ENCODE data around the gene LIN54.
"Not testable (repeated sequence)": the region's sequence is repeated elsewhere in the genome, so short reads cannot be mapped to it uniquely, and the experiment has no call there.

LIN54 gene

GRCh38 chr4:82947498-82947897 is 63.1 kb downstream of the LIN54 start:
- DNase-seq (ENCODE audit: low read depth), result no peak
- H3K4me3 ChIP-seq (ENCODE audit: low read depth, low read length), result no peak overlapping the region
- TF ChIP-seq, protein P1, sequence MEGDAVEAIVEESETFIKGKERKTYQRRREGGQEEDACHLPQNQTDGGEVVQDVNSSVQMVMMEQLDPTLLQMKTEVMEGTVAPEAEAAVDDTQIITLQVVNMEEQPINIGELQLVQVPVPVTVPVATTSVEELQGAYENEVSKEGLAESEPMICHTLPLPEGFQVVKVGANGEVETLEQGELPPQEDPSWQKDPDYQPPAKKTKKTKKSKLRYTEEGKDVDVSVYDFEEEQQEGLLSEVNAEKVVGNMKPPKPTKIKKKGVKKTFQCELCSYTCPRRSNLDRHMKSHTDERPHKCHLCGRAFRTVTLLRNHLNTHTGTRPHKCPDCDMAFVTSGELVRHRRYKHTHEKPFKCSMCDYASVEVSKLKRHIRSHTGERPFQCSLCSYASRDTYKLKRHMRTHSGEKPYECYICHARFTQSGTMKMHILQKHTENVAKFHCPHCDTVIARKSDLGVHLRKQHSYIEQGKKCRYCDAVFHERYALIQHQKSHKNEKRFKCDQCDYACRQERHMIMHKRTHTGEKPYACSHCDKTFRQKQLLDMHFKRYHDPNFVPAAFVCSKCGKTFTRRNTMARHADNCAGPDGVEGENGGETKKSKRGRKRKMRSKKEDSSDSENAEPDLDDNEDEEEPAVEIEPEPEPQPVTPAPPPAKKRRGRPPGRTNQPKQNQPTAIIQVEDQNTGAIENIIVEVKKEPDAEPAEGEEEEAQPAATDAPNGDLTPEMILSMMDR (IDR thresholded peaks at IDR 0.05; ENCODE audit: low read depth, low read length, missing control alignments), result no peak

DNA sequence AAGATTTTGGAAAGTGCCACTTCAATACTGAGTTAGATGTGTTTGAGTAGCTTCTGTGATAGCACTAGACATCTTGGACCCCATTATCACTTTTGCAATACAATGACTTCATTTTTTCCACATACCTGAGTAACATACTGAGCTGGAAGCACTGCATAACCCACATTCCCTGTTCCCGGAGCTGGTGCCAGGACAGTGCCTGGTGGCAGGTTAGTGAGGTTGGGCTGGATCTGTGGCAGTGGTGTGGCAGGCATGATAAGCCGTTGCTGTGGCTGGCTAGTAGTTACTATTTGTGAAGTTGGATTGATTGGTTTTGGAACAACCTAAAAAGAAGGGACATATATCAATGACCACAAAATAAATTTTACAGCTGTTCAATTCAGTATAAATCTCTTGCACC is 71.2 kb downstream of the LIN54 start:
- no peak for DNase-seq (ENCODE audit: low read depth)
- TF ChIP-seq, protein P1 (IDR thresholded peaks at IDR 0.05; ENCODE audit: low read depth, low read length, missing control alignments), result no peak
- H3K4me3 ChIP-seq (ENCODE audit: low read depth, low read length), result no peak overlapping the region

DNA sequence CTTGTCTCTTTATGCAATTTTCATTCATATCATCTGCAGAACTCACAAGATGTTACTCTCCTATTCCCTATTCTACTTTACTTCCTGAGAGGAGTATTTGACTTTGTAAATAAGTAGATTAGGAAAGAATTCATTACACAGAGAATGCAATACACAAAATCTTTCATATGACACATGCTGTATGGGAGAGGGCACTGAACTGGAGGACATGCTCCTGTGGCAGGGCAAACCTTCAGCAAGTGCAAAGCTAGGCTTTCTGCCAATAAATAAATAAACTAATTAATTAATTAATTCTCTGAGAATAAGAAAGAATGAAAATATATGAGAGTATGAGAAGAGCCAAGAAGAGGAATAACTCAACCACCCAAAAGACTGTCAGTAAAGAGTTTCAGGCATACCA is 76.2 kb downstream of the LIN54 start:
- TF ChIP-seq, protein P1 (IDR thresholded peaks at IDR 0.05; ENCODE audit: low read depth, low read length, missing control alignments), result no peak
- no peak for DNase-seq (ENCODE audit: low read depth)
- no peak overlapping the region for H3K4me3 ChIP-seq (ENCODE audit: low read depth, low read length)

DNA sequence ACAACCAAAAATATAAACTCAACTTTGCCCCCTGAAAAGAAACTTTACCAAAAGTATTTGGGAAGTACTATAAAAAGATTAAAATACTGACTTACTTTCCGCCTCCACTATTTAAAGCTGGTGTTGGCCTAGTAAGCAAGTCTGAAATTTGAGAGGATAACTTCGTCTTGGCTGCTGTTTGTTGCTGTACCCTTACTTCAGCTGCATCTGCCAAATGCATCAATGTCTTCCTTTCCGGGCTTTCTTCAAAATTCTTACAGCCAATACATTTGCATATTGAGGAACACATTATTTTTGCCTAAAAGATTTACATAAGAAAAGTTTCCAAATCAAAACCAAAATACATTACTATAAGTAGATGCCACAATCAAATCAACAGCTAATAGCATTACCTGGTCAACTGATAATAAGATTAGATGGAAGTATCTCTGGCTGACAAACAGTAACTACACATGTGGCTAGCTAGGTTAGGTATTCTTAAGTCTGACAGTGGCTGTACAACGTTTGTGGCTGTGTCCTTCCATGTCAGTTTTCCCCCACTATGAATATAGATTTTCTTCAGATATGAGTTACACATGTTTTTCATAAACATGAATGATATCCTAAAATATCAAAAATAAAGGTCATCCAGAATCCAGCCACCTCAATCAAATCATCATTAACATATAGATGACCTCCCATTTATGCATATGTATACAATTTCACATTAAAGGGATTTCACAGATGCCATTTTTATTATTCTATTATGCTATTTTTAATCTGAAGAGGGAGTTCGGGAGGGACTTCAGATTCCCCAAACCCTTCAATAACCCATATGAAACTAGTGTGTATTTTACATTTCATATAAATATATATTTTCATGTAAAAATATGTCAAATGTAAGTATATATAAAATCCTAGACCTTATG is 79.5 kb downstream of the LIN54 start:
- no peak for DNase-seq (ENCODE audit: low read depth)
- H3K4me3 ChIP-seq (ENCODE audit: low read depth, low read length), result no peak overlapping the region
- TF ChIP-seq, protein P1 (IDR thresholded peaks at IDR 0.05; ENCODE audit: low read depth, low read length, missing control alignments), result no peak

DNA sequence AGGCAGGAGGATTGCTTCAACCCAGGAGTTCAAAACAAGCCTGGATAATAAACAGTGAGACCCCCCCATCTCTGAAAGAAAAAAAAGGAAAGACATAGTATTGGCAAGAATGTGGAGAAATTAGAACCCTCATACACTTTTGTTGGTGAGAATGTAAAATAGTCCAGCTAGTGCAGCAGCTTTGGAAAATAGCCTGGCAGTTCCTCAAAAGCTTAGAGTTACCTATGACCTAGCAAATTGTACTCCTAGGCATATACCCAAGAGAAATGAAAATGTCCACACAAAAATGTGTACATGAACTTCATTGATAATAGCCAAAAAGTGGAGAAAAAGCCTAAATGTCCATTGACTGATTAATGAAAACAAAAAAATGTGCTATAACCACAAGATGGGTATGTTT is 88.8 kb downstream of the LIN54 start:
- TF ChIP-seq, protein P1 (IDR thresholded peaks at IDR 0.05; ENCODE audit: low read depth, low read length, missing control alignments), result no peak
- no peak overlapping the region for H3K4me3 ChIP-seq (ENCODE audit: low read depth, low read length)
- no peak for DNase-seq (ENCODE audit: low read depth)

GRCh38 chr4:82919386-82919785 is 91.2 kb downstream of the LIN54 start:
- TF ChIP-seq, protein P1 (IDR thresholded peaks at IDR 0.05; ENCODE audit: low read depth, low read length, missing control alignments), result no peak
- no peak for DNase-seq (ENCODE audit: low read depth)
- H3K4me3 ChIP-seq (ENCODE audit: low read depth, low read length), result no peak overlapping the region

DNA sequence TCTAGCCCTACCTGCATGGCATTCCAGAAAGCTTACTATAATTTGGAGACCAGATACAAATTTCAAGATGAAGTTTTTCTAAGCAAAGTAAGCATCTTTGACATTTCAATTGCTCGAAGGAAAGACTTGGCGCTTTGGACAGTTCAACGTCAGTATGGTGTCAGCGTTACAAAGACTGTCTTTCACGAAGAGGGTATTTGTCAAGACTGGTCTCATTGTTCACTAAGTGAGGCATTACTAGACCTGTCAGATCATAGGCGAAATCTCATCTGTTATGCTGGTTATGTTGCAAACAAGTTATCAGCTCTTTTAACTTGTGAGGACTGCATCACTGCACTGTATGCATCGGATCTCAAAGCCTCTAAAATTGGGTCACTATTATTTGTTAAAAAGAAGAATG is 92.5 kb downstream of the LIN54 start:
- no peak overlapping the region for H3K4me3 ChIP-seq (ENCODE audit: low read depth, low read length)
- DNase-seq (ENCODE audit: low read depth), result no peak
- TF ChIP-seq, protein P1 (IDR thresholded peaks at IDR 0.05; ENCODE audit: low read depth, low read length, missing control alignments), result no peak

GRCh38 chr4:82913968-82914367 is 96.7 kb downstream of the LIN54 start:
- DNase-seq (ENCODE audit: low read depth), result not testable (repeated sequence)

More at GRCh38 chr4:82913968-82914367, 96.7 kb downstream of the LIN54 start:
- not testable (repeated sequence) for H3K4me3 ChIP-seq (ENCODE audit: low read depth, low read length)

All from GM12864 (cell line).